Lower leg skin (tissue), 4 donors: Measurements from ENCODE around the gene MTARC1. TPM values are rescaled to one million over a fixed set of nuclear protein-coding genes. Genes with fewer than 3 reads are reported as not detected.

Experiments used
- DNase-seq, 2 donors: peaks; one replicate each; pipeline ENCODE4 v3.0.0-alpha.2; 2019; ENCODE audit warnings: low spot score in 2 of 2
- H3K4me3 ChIP-seq: fragments of 200-600 bp; sonication (generic); 2 replicates; pipeline ENCODE4 v1.5.1; 2017; ENCODE audit warnings: mild to moderate bottlenecking, low read depth; ENCODE audit not compliant: poor library complexity, severe bottlenecking
- CTCF ChIP-seq, 3 donors: fragments of 450-650 bp; IDR thresholded peaks; one replicate each; pipeline ENCODE4 v1.5.1; 2016; ENCODE audit warnings: antibody characterized with exemption in 3 of 3, mild to moderate bottlenecking in 3 of 3, moderate library complexity in 2 of 3
- POLR2A ChIP-seq, 2 donors: fragments of 450-650 bp; IDR thresholded peaks; one replicate each; pipeline ENCODE4 v1.6.1; 2016 to 2017; ENCODE audit warnings: antibody characterized with exemption in 2 of 2, mild to moderate bottlenecking in 1 of 2, moderate library complexity in 1 of 2
- WGBS, 2 donors: methylation state at CpG; one replicate each; pipeline ENCODE4 v1.1.5; 2018; 5-methylcytosine and 5-hydroxymethylcytosine counted together
- intact Hi-C: fragments of 100-400 bp; cut with DNase I; formaldehyde crosslinking; loops from one replicate; pipeline ENCODE4 v1.15.0; 2023; ENCODE audit warnings: low total_unique reads
- total RNA-seq, 4 donors: library from RNA; depleted of rRNA; stranded (reverse); fragments of >200 nt; gene quantifications; one replicate each; pipeline ENCODE4 v1.1.0, GENCODE V29; 2016

The MTARC1 gene
- total RNA-seq, 4 donors from 2014 or later: 1.9 to 3.9 (median 2.4) TPM

- intact Hi-C loops: no loop called here
- no peak for DNase-seq
- no peak overlapping the region for H3K4me3 ChIP-seq
- WGBS, 2 donors: 31 to 34% methylated on average over 6 of the region's 6 CpGs
- TF ChIP-seq CTCF (IDR thresholded peaks at IDR 0.05): no peak
- no peak for TF ChIP-seq POLR2A (IDR thresholded peaks at IDR 0.05)
These were observed 4.6 kb downstream of the MTARC1 start for GRCh38 chr1:220791285-220791684.

DNA sequence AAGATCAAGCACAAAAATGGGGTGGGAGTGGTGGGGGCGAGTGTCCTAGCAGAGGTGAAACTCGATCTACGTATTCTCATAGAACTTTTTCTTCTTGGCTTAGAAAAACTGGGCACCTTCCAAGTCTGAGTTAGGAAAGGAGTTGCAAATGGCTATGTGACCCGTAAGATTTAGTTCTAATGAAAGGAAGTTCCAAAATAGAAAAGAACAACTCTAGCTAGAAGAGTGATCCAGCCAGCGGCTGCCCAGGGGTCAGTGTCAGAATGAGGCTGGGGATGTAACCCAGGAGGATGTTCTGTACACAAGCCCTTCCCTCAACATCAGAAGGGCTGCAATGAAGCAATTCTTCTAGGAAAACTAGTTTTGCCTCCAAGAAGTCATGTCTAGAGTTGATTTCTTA lies 5.2 kb downstream of the MTARC1 start:
- DNase-seq: no peak
- no peak overlapping the region for H3K4me3 ChIP-seq
- intact Hi-C loops: no loop called here
- whole genome bisulfite sequencing, 2 donors: 37 to 38% methylated on average over 5 of the region's 5 CpGs
- TF ChIP-seq CTCF (IDR thresholded peaks at IDR 0.05): no peak
- TF ChIP-seq POLR2A (IDR thresholded peaks at IDR 0.05): no peak

GRCh38 chr1:220796530-220796929 lies 9.8 kb downstream of the MTARC1 start:
- WGBS, 2 donors: 86 to 92% methylated on average over 9 to 10 of the region's 10 CpGs
- no peak for TF ChIP-seq POLR2A (IDR thresholded peaks at IDR 0.05)
- no peak for TF ChIP-seq CTCF (IDR thresholded peaks at IDR 0.05)
- no peak for DNase-seq
- no peak overlapping the region for H3K4me3 ChIP-seq
- intact Hi-C loops: no loop called here

- intact Hi-C loops: no loop called here
- H3K4me3 ChIP-seq: no peak overlapping the region
- no peak for DNase-seq
- TF ChIP-seq CTCF (IDR thresholded peaks at IDR 0.05): no peak
- no peak for TF ChIP-seq POLR2A (IDR thresholded peaks at IDR 0.05)
These were observed 10.3 kb downstream of the MTARC1 start for GRCh38 chr1:220797044-220797443.

- DNase-seq: no peak
- intact Hi-C loops: no loop called here
- TF ChIP-seq CTCF (IDR thresholded peaks at IDR 0.05) (no peak), POLR2A (IDR thresholded peaks at IDR 0.05) (no peak)
- no peak overlapping the region for H3K4me3 ChIP-seq
- 67 to 80% methylated on average over 3 of the region's 3 CpGs for WGBS, 2 donors
These were observed 10.8 kb downstream of the MTARC1 start for GRCh38 chr1:220797553-220797952.

- intact Hi-C loops: no loop called here
- TF ChIP-seq CTCF (IDR thresholded peaks at IDR 0.05) (no peak), POLR2A (IDR thresholded peaks at IDR 0.05) (no peak)
These were observed 11.6 kb downstream of the MTARC1 start for GRCh38 chr1:220798338-220798737.

More at GRCh38 chr1:220798338-220798737, 11.6 kb downstream of the MTARC1 start:
- H3K4me3 ChIP-seq: no peak overlapping the region
- WGBS, 2 donors: 89 to 94% methylated on average over 2 of the region's 2 CpGs
- no peak for DNase-seq
